Osteocyte (in vitro differentiated cells): ENCODE results near the gene GID4. TPM values are rescaled to one million over a fixed set of nuclear protein-coding genes. Genes with fewer than 3 reads are reported as not detected.

Source experiments
- DNase-seq: peaks from one replicate; pipeline ENCODE4 v3.0.0; 2021; ENCODE audit warnings: mixed read lengths; ENCODE audit not compliant: unreplicated experiment; ENCODE audit errors: extremely low spot score
- H3K27ac Mint-ChIP-seq: one replicate; pipeline ENCODE4 v1.8.0; 2021; ENCODE audit warnings: mild to moderate bottlenecking, mixed read lengths; ENCODE audit not compliant: unreplicated experiment
- H3K27me3 Mint-ChIP-seq: one replicate; pipeline ENCODE4 v1.8.0; 2021; ENCODE audit warnings: mixed read lengths; ENCODE audit not compliant: unreplicated experiment
- H3K36me3 Mint-ChIP-seq: one replicate; pipeline ENCODE4 v1.8.0; 2021; ENCODE audit warnings: mixed read lengths; ENCODE audit not compliant: unreplicated experiment
- H3K4me1 Mint-ChIP-seq: one replicate; pipeline ENCODE4 v1.8.0; 2021; ENCODE audit warnings: mixed read lengths; ENCODE audit not compliant: unreplicated experiment
- H3K4me3 Mint-ChIP-seq: one replicate; pipeline ENCODE4 v1.8.0; 2021; ENCODE audit warnings: mild to moderate bottlenecking, moderate library complexity, mixed read lengths; ENCODE audit not compliant: unreplicated experiment
- H3K9me3 Mint-ChIP-seq: one replicate; pipeline ENCODE4 v1.8.0; 2021; ENCODE audit warnings: mixed read lengths; ENCODE audit not compliant: unreplicated experiment
- total RNA-seq: library from RNA; stranded (reverse); gene quantifications from 2 replicates; pipeline ENCODE4 v1.2.1, GENCODE V29; 2021
- TF ChIP-seq, protein P1 (sequence below): fragments of 200-600 bp; sonication (generic); IDR thresholded peaks from 2 replicates; pipeline ENCODE4 v1.5.0; 2021; ENCODE audit warnings: antibody characterized with exemption, mild to moderate bottlenecking, moderate library complexity

GID4 gene
- total RNA-seq, 1 donor from 2014 or later, result 9.2 TPM

DNA sequence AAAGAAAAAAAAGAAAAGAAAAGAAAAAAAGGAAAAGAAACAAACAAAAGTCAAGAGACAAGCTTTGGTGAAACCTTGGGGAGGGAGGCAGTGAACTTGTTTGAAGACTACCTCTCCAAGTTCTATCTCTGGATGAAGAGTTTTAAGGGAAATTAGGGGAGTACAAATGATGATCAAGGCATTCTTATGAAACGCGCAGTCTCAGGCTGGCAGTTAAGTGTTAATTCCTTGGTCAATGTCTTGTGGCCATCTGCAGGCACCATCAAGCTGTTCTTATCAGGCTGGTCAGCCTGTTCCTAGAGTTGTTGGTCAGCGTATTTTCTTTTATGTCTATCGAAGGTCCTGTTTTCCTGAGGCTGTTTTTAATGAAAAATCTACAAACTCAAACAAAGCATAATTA lies 40.3 kb downstream of the GID4 start:
- H3K9me3 Mint-ChIP-seq, result no peaks in the 10 kb centered on the region
- H3K4me3 Mint-ChIP-seq, result no peak overlapping the region
- TF ChIP-seq, protein P1, sequence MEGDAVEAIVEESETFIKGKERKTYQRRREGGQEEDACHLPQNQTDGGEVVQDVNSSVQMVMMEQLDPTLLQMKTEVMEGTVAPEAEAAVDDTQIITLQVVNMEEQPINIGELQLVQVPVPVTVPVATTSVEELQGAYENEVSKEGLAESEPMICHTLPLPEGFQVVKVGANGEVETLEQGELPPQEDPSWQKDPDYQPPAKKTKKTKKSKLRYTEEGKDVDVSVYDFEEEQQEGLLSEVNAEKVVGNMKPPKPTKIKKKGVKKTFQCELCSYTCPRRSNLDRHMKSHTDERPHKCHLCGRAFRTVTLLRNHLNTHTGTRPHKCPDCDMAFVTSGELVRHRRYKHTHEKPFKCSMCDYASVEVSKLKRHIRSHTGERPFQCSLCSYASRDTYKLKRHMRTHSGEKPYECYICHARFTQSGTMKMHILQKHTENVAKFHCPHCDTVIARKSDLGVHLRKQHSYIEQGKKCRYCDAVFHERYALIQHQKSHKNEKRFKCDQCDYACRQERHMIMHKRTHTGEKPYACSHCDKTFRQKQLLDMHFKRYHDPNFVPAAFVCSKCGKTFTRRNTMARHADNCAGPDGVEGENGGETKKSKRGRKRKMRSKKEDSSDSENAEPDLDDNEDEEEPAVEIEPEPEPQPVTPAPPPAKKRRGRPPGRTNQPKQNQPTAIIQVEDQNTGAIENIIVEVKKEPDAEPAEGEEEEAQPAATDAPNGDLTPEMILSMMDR, result no peak
- H3K4me1 Mint-ChIP-seq, result no peaks in the 10 kb centered on the region
- no peak overlapping the region for H3K27ac Mint-ChIP-seq
- no peaks in the 10 kb centered on the region for H3K36me3 Mint-ChIP-seq
- no peak for DNase-seq
- H3K27me3 Mint-ChIP-seq, result peaks cover 25% of the 10 kb centered on the region

- Mint-ChIP-seq H3K4me1 (peaks cover 17% of the 10 kb centered on the region), H3K4me3 (no peak overlapping the region), H3K36me3 (peaks cover 4% of the 10 kb centered on the region), H3K9me3 (no peaks in the 10 kb centered on the region), H3K27ac (no peak overlapping the region), H3K27me3 (peaks cover 10% of the 10 kb centered on the region)
- no peak for DNase-seq
- TF ChIP-seq, protein P1, result no peak
These were observed 45.0 kb downstream of the GID4 start for GRCh38 chr17:18084256-18084655.

DNA sequence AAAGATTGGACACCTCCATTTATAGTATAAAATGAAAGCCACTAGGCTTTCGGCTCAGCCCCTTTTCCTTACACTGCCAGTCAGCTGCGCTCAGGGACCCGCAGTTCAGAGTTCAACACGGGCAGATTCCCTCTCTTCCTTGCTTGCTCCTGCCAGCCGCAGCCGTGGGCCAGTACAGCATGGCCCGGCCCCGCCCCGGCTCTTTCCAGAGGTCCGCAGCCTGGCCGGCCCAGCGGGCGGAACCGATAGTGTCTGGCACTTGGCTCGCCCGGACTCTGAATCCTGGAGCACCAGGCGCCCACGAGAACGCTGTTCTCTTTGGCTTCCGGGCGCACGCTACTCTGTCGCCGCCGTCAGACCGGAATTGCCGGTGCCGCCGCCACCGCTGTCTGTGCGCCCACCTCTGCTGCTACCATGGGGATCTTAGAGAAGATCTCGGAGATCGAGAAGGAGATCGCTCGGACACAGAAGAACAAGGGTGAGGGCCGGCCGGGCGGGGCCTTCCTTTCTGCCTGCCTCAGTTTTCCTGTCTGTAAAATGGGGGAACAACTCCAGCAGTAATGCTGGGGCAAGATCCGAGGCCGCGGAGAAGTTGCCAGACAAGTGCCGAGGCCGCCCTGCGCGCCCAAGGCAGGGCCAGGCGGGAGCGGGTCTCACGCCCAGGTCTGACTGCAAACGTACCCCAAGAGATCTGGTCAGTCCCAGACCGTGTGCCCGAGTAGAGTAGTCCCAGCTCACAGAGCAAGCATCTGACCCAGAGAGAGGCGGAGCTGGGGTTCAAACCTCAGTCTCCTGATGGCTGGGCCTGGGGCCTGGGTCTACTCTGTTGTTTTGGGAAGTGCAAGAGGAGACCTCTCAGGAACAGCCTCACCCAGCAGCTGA lies 48.6 kb downstream of the GID4 start, which contains the start of gene DRG2:
DRG2 (plus strand) TSS at position 339 of the 882 bp plus-strand sequence; CDS start at position 415, 76 bp downstream.
- peak within 1 kb of the TSS; percentile 99 for H3K4me3 Mint-ChIP-seq
- TF ChIP-seq, protein P1, result peak; percentile 14
- peak within 1 kb of the TSS; percentile 97 for H3K27ac Mint-ChIP-seq
- no peaks in the 10 kb centered on the region for H3K27me3 Mint-ChIP-seq
- H3K36me3 Mint-ChIP-seq, result peaks cover 7% of the 10 kb centered on the region
- H3K4me1 Mint-ChIP-seq, result peaks cover 22% of the 10 kb centered on the region
- DNase-seq, result peak; percentile 97
- H3K9me3 Mint-ChIP-seq, result no peaks in the 10 kb centered on the region

DNA sequence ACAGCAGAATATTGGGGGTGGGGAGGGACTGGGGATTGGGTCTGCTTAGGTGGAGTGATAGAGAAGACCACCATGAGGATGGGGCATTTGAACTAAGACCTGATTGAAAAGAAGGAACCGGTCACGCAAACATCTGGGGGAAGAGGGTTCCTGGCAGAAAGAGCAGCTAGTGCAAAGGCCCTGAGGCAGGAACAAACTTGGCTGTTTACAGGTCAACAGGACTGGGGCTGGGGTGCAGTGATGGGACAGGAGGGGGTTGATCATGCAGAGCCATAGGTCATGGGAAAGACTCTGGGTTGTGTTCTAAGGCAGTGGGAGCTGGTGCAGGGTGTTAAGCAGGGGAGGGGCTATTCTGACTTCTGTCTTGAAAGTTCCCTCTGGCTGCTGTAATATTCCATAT lies 50.4 kb downstream of the GID4 start:
- TF ChIP-seq, protein P1, result no peak
- DNase-seq, result no peak
- Mint-ChIP-seq H3K4me3 (peak overlapping the region; percentile 19), H3K9me3 (no peaks in the 10 kb centered on the region), H3K4me1 (peaks cover 22% of the 10 kb centered on the region), H3K36me3 (peaks cover 17% of the 10 kb centered on the region), H3K27me3 (no peaks in the 10 kb centered on the region), H3K27ac (peak overlapping the region; percentile 52)

GRCh38 chr17:18093616-18094408 lies 54.6 kb downstream of the GID4 start:
- Mint-ChIP-seq H3K36me3 (peaks cover 31% of the 10 kb centered on the region), H3K27me3 (no peaks in the 10 kb centered on the region), H3K4me3 (no peak overlapping the region), H3K27ac (peak overlapping the region; percentile 24), H3K9me3 (no peaks in the 10 kb centered on the region), H3K4me1 (peaks cover 8% of the 10 kb centered on the region)
- DNase-seq, result no peak
- TF ChIP-seq, protein P1, result peak; percentile 43
